HEK293 (cell line): ENCODE data around the gene KLHL18.

Experiments
- CTCF ChIA-PET: fragments of 350-600 bp; formaldehyde crosslinking; extraction: SDS; loops from one replicate; lab custom pipeline; 2021; ENCODE audit warnings: antibody characterized with exemption; lab: Yijun Ruan, JAX
- POLR2A ChIA-PET: fragments of 300-600 bp; formaldehyde crosslinking; extraction: SDS; loops from one replicate; lab custom pipeline; 2020; ENCODE audit warnings: antibody characterized with exemption, inconsistent platforms; lab: Yijun Ruan, JAX
- H3K27ac ChIP-seq: fragments of 200-500 bp; sonication (Bioruptor generic); 2 replicates; pipeline ENCODE4 v1.5.1; 2014; ENCODE audit warnings: low read depth, low read length, control low read depth, inconsistent platforms; ENCODE audit errors: extremely low read depth
- H3K36me3 ChIP-seq, 2 experiments: fragments of 200-500 bp in 1 of 2; sonication (Bioruptor generic) in 1 of 2; 1 replicate in 1 of 2; 2 replicates in 1 of 2; pipeline ENCODE4 v1.5.1; 2014 to 2017; ENCODE audit warnings: inconsistent platforms in 2 of 2, low read length in 2 of 2; ENCODE audit not compliant: control insufficient read depth in 2 of 2, insufficient read depth in 1 of 2
- H3K4me1 ChIP-seq: fragments of 200-500 bp; sonication (Bioruptor generic); 2 replicates; pipeline ENCODE4 v1.5.1; 2014; ENCODE audit warnings: mild to moderate bottlenecking, low read length, inconsistent platforms; ENCODE audit not compliant: control insufficient read depth, insufficient read depth
- H3K4me3 ChIP-seq: 2 replicates; pipeline ENCODE4 v1.5.1; 2011; ENCODE audit warnings: low read depth, mild to moderate bottlenecking, control low read depth, low read length, moderate library complexity
- H3K9me3 ChIP-seq: fragments of 200-500 bp; sonication (Bioruptor generic); 2 replicates; pipeline ENCODE4 v1.5.1; 2014; ENCODE audit warnings: low read depth, low read length, inconsistent platforms; ENCODE audit not compliant: control insufficient read depth, insufficient read depth
- GLI2 ChIP-seq: fragments of 450-650 bp; formaldehyde crosslinking; IDR thresholded peaks from 2 replicates; pipeline ENCODE4; 2017; ENCODE audit warnings: missing biosample characterization, missing genetic modification characterization, low read depth, borderline replicate concordance
- IKZF3 ChIP-seq: fragments of 450-650 bp; IDR thresholded peaks from 2 replicates; pipeline ENCODE4 v1.5.0; 2018; ENCODE audit warnings: missing biosample characterization, mild to moderate bottlenecking, missing genetic modification characterization, moderate library complexity
- INSM2 ChIP-seq: fragments of 450-650 bp; formaldehyde crosslinking; IDR thresholded peaks from 2 replicates; pipeline ENCODE4 v1.5.1; 2016; ENCODE audit warnings: missing biosample characterization, missing genetic modification characterization
- KLF10 ChIP-seq: fragments of 450-650 bp; IDR thresholded peaks from 2 replicates; pipeline ENCODE4 v1.5.1; 2018; ENCODE audit warnings: missing biosample characterization, mild to moderate bottlenecking, missing genetic modification characterization
- PRDM4 ChIP-seq: fragments of 450-650 bp; formaldehyde crosslinking; IDR thresholded peaks from 2 replicates; pipeline ENCODE4 v1.5.1; 2017; ENCODE audit warnings: missing biosample characterization, missing genetic modification characterization
- RBAK ChIP-seq: fragments of 450-650 bp; formaldehyde crosslinking; IDR thresholded peaks from 2 replicates; pipeline ENCODE4 v1.5.1; 2016; ENCODE audit warnings: missing biosample characterization, missing genetic modification characterization
- SP7 ChIP-seq: fragments of 450-650 bp; formaldehyde crosslinking; IDR thresholded peaks from 2 replicates; pipeline ENCODE4 v1.5.1; 2016; ENCODE audit warnings: missing biosample characterization, missing genetic modification characterization
- WT1 ChIP-seq: fragments of 450-650 bp; formaldehyde crosslinking; IDR thresholded peaks from 2 replicates; pipeline ENCODE4 v1.5.1; 2016; ENCODE audit warnings: missing biosample characterization, missing genetic modification characterization
- ZNF10 ChIP-seq: fragments of 450-650 bp; formaldehyde crosslinking; IDR thresholded peaks from 2 replicates; pipeline ENCODE4 v1.5.1; 2017; ENCODE audit warnings: missing biosample characterization, missing genetic modification characterization
- ZNF112 ChIP-seq: fragments of 450-650 bp; formaldehyde crosslinking; IDR thresholded peaks from 2 replicates; pipeline ENCODE4 v1.5.0; 2017; ENCODE audit warnings: missing biosample characterization, missing genetic modification characterization
- ZNF138 ChIP-seq: fragments of 450-650 bp; formaldehyde crosslinking; IDR thresholded peaks from 2 replicates; pipeline ENCODE4 v1.5.1; 2016; ENCODE audit warnings: missing biosample characterization, missing genetic modification characterization, borderline replicate concordance
- ZNF174 ChIP-seq: fragments of 450-650 bp; formaldehyde crosslinking; IDR thresholded peaks from 2 replicates; pipeline ENCODE4 v1.5.0; 2017; ENCODE audit warnings: missing biosample characterization, mild to moderate bottlenecking, missing genetic modification characterization
- ZNF223 ChIP-seq: fragments of 450-650 bp; formaldehyde crosslinking; IDR thresholded peaks from 2 replicates; pipeline ENCODE4 v1.5.1; 2016; ENCODE audit warnings: missing biosample characterization, missing genetic modification characterization
- ZNF302 ChIP-seq: fragments of 450-650 bp; formaldehyde crosslinking; IDR thresholded peaks from 2 replicates; pipeline ENCODE4 v1.5.1; 2016; ENCODE audit warnings: missing biosample characterization, missing genetic modification characterization, low read depth
- ZNF311 ChIP-seq: fragments of 450-650 bp; formaldehyde crosslinking; IDR thresholded peaks from 2 replicates; pipeline ENCODE4 v1.5.1; 2017; ENCODE audit warnings: missing biosample characterization, missing genetic modification characterization, borderline replicate concordance
- ZNF354C ChIP-seq: fragments of 450-650 bp; formaldehyde crosslinking; IDR thresholded peaks from 2 replicates; pipeline ENCODE4 v1.5.1; 2016; ENCODE audit warnings: missing biosample characterization, missing genetic modification characterization, low read depth, borderline replicate concordance
- ZNF391 ChIP-seq: fragments of 450-650 bp; formaldehyde crosslinking; IDR thresholded peaks from 2 replicates; pipeline ENCODE4 v1.5.1; 2016; ENCODE audit warnings: low read depth, missing biosample characterization, missing genetic modification characterization, borderline replicate concordance
- ZNF548 ChIP-seq: fragments of 450-650 bp; formaldehyde crosslinking; IDR thresholded peaks from 2 replicates; pipeline ENCODE4 v1.5.1; 2016; ENCODE audit warnings: missing biosample characterization, missing genetic modification characterization
- ZNF670 ChIP-seq: fragments of 450-650 bp; formaldehyde crosslinking; IDR thresholded peaks from 2 replicates; pipeline ENCODE4 v1.5.1; 2016; ENCODE audit warnings: missing biosample characterization, missing genetic modification characterization, low read depth
- ZNF677 ChIP-seq: fragments of 450-650 bp; IDR thresholded peaks from 2 replicates; pipeline ENCODE4 v1.5.0; 2018; ENCODE audit warnings: missing biosample characterization, mild to moderate bottlenecking, missing genetic modification characterization, moderate library complexity
- ZXDB ChIP-seq: fragments of 450-650 bp; formaldehyde crosslinking; IDR thresholded peaks from 2 replicates; pipeline ENCODE4 v1.5.1; 2016; ENCODE audit warnings: missing biosample characterization, missing genetic modification characterization
- TF ChIP-seq, protein P1 (sequence below): fragments of 450-650 bp; formaldehyde crosslinking; IDR thresholded peaks from 2 replicates; pipeline ENCODE4 v1.5.1; 2017; ENCODE audit warnings: missing biosample characterization, missing genetic modification characterization
- TF ChIP-seq, protein P2 (sequence below): fragments of 450-650 bp; formaldehyde crosslinking; IDR thresholded peaks from 2 replicates; pipeline ENCODE4; 2016; ENCODE audit warnings: missing biosample characterization, missing genetic modification characterization
- TF ChIP-seq, protein P3 (sequence below): fragments of 450-650 bp; formaldehyde crosslinking; IDR thresholded peaks from 2 replicates; pipeline ENCODE4 v1.5.1; 2017; ENCODE audit warnings: missing biosample characterization, missing genetic modification characterization
- TF ChIP-seq, protein P4 (sequence below): fragments of 450-650 bp; formaldehyde crosslinking; IDR thresholded peaks from 2 replicates; pipeline ENCODE4 v1.5.1; 2016; ENCODE audit warnings: missing biosample characterization, missing genetic modification characterization
- TF ChIP-seq, protein P5 (sequence below): fragments of 450-650 bp; formaldehyde crosslinking; IDR thresholded peaks from 2 replicates; pipeline ENCODE4 v1.5.1; 2016; ENCODE audit warnings: missing biosample characterization, missing genetic modification characterization

The KLHL18 gene

DNA sequence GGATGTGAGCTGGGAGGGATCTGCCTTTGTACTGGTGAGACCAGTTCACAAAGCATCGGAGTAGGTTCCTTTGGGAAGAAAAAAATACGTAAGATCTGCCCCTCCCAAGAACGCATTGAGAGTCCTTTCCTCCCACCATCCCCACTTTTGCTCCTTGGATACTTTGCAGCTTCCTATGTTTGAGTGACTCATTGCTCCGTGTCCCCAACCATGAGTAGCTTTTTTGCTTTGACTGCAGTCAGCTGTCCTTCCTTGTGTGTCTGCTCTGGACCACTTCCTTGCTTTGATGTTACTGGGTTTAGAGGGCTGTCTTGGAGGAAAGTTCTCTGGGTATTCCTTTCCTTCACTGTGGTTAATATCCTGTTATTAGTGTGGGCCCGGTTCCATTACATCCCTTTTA lies 54.9 kb downstream of the KLHL18 start (continued):
- TF ChIP-seq PRDM4 (tag by site-specific recombination) (no peak), ZNF677 (tag by site-specific recombination) (no peak), ZNF112 (tag by site-specific recombination) (no peak), IKZF3 (tag by site-specific recombination) (no peak), INSM2 (tag by site-specific recombination) (no peak), ZNF174 (no peak), SP7 (tag by site-specific recombination) (no peak), ZNF670 (tag by site-specific recombination) (no peak), RBAK (no peak), ZNF138 (tag by site-specific recombination) (no peak)
- TF ChIP-seq, protein P1, sequence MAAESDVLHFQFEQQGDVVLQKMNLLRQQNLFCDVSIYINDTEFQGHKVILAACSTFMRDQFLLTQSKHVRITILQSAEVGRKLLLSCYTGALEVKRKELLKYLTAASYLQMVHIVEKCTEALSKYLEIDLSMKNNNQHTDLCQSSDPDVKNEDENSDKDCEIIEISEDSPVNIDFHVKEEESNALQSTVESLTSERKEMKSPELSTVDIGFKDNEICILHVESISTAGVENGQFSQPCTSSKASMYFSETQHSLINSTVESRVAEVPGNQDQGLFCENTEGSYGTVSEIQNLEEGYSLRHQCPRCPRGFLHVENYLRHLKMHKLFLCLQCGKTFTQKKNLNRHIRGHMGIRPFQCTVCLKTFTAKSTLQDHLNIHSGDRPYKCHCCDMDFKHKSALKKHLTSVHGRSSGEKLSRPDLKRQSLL (tag by site-specific recombination) = no peak

GRCh38 chr3:47339951-47340350 lies 57.2 kb downstream of the KLHL18 start:
- Histone ChIP-seq H3K27ac (no peak overlapping the region), H3K36me3 (peaks cover 0 to 90% of the 10 kb centered on the region in 2 experiments; a peak in 2 of 3 replicates), H3K4me3 (no peak overlapping the region), H3K9me3 (no peaks in the 10 kb centered on the region), H3K4me1 (no peaks in the 10 kb centered on the region)
- POLR2A ChIA-PET = no interaction called here
- CTCF ChIA-PET = interaction anchor here (0.6 kb wide), 1 partner anchor 341 kb away, joined by 3 read pairs; no protein-coding TSS in a partner anchor
- no peak for TF ChIP-seq ZNF354C
- TF ChIP-seq ZNF302 (tag by site-specific recombination) = no peak
- TF ChIP-seq, protein P2, sequence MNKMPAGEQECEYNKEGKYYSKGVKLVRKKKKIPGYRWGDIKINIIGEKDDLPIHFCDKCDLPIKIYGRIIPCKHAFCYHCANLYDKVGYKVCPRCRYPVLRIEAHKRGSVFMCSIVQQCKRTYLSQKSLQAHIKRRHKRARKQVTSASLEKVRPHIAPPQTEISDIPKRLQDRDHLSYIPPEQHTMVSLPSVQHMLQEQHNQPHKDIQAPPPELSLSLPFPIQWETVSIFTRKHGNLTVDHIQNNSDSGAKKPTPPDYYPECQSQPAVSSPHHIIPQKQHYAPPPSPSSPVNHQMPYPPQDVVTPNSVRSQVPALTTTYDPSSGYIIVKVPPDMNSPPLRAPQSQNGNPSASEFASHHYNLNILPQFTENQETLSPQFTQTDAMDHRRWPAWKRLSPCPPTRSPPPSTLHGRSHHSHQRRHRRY (tag by site-specific recombination) = no peak
- TF ChIP-seq, protein P3, sequence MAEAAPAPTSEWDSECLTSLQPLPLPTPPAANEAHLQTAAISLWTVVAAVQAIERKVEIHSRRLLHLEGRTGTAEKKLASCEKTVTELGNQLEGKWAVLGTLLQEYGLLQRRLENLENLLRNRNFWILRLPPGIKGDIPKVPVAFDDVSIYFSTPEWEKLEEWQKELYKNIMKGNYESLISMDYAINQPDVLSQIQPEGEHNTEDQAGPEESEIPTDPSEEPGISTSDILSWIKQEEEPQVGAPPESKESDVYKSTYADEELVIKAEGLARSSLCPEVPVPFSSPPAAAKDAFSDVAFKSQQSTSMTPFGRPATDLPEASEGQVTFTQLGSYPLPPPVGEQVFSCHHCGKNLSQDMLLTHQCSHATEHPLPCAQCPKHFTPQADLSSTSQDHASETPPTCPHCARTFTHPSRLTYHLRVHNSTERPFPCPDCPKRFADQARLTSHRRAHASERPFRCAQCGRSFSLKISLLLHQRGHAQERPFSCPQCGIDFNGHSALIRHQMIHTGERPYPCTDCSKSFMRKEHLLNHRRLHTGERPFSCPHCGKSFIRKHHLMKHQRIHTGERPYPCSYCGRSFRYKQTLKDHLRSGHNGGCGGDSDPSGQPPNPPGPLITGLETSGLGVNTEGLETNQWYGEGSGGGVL = no peak
- TF ChIP-seq, protein P4, sequence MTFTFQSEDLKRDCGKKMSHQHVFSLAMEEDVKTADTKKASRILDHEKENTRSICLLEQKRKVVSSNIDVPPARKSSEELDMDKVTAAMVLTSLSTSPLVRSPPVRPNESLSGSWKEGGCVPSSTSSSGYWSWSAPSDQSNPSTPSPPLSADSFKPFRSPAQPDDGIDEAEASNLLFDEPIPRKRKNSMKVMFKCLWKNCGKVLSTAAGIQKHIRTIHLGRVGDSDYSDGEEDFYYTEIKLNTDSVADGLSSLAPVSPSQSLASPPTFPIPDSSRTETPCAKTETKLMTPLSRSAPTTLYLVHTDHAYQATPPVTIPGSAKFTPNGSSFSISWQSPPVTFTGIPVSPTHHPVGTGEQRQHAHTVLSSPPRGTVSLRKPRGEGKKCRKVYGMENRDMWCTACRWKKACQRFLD (tag by site-specific recombination) = no peak
- TF ChIP-seq ZNF548 (tag by site-specific recombination) = no peak
- no peak for TF ChIP-seq ZXDB
- no peak for TF ChIP-seq ZNF10 (tag by site-specific recombination)
- no peak for TF ChIP-seq ZNF223 (tag by site-specific recombination)
- TF ChIP-seq, protein P5, sequence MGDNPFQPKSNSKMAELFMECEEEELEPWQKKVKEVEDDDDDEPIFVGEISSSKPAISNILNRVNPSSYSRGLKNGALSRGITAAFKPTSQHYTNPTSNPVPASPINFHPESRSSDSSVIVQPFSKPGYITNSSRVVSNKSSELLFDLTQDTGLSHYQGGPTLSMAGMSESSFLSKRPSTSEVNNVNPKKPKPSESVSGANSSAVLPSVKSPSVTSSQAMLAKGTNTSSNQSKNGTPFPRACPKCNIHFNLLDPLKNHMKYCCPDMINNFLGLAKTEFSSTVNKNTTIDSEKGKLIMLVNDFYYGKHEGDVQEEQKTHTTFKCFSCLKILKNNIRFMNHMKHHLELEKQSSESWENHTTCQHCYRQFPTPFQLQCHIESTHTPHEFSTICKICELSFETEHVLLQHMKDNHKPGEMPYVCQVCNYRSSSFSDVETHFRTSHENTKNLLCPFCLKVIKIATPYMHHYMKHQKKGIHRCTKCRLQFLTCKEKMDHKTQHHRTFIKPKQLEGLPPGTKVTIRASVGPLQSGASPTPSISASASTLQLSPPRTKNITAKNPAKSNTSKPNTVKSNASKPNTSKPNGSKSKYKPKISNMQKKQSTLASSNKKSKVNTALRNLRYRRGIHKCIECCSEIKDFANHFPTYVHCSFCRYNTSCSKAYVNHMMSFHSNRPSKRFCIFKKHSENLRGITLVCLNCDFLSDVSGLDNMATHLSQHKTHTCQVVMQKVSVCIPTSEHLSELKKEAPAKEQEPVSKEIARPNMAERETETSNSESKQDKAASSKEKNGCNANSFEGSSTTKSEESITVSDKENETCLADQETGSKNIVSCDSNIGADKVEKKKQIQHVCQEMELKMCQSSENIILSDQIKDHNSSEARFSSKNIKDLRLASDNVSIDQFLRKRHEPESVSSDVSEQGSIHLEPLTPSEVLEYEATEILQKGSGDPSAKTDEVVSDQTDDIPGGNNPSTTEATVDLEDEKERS (tag by site-specific recombination) = no peak
- no peak for TF ChIP-seq ZNF391 (tag by site-specific recombination)
- no peak for TF ChIP-seq WT1
- TF ChIP-seq KLF10 (tag by site-specific recombination) = no peak
- TF ChIP-seq ZNF311 (tag by site-specific recombination) = no peak
- no peak for TF ChIP-seq GLI2
